H9 (cell line): ENCODE data around the gene WDR48. TPM values are rescaled to one million over a fixed set of nuclear protein-coding genes. Genes with fewer than 3 reads are reported as not detected.

Experiments used
- DNase-seq: peaks from one replicate; pipeline ENCODE4 v3.0.0-alpha.2; 2017
- H2AFZ ChIP-seq: one replicate; pipeline ENCODE4 v1.6.1; 2013; ENCODE audit warnings: mild to moderate bottlenecking, low read length, control low read depth, moderate library complexity
- H2AK5ac ChIP-seq: 2 replicates; pipeline ENCODE4 v1.6.1; 2013; ENCODE audit warnings: low read length, control low read depth, mixed read lengths; ENCODE audit not compliant: insufficient read length
- H2BK120ac ChIP-seq: one replicate; pipeline ENCODE4 v1.6.1; 2013; ENCODE audit warnings: low read depth, mild to moderate bottlenecking, low read length, control low read depth, inconsistent platforms; ENCODE audit not compliant: poor library complexity, severe bottlenecking
- H2BK12ac ChIP-seq: 2 replicates; pipeline ENCODE4 v1.6.1; 2013; ENCODE audit warnings: low read length, control low read depth, mixed read lengths, low read depth; ENCODE audit not compliant: insufficient read length
- H2BK15ac ChIP-seq: 2 replicates; pipeline ENCODE4 v1.6.1; 2013; ENCODE audit warnings: low read depth, low read length, control low read depth
- H2BK20ac ChIP-seq: one replicate; pipeline ENCODE4 v1.6.1; 2013; ENCODE audit warnings: low read depth, mild to moderate bottlenecking, low read length, control low read depth, inconsistent platforms; ENCODE audit not compliant: poor library complexity, severe bottlenecking
- H2BK5ac ChIP-seq: 2 replicates; pipeline ENCODE4 v1.6.1; 2013; ENCODE audit warnings: low read length, control low read depth, mixed read lengths; ENCODE audit not compliant: insufficient read length
- H3K14ac ChIP-seq: 2 replicates; pipeline ENCODE4 v1.6.1; 2013; ENCODE audit warnings: low read length, control low read depth; ENCODE audit not compliant: insufficient read depth
- H3K18ac ChIP-seq: 2 replicates; pipeline ENCODE4 v1.6.1; 2013; ENCODE audit warnings: low read depth, mild to moderate bottlenecking, mixed read lengths, low read length, control low read depth; ENCODE audit not compliant: insufficient read length
- H3K23ac ChIP-seq: 2 replicates; pipeline ENCODE4 v1.6.1; 2013; ENCODE audit warnings: low read length, control low read depth, mixed read lengths, low read depth; ENCODE audit not compliant: insufficient read length
- H3K23me2 ChIP-seq: 2 replicates; pipeline ENCODE4 v1.6.1; 2013; ENCODE audit warnings: low read depth, mild to moderate bottlenecking, mixed read lengths, low read length, control low read depth; ENCODE audit not compliant: insufficient read length, poor library complexity, severe bottlenecking
- H3K27ac ChIP-seq: 2 replicates; pipeline ENCODE4 v1.5.1; 2013; ENCODE audit warnings: low read length, control low read depth, mixed read lengths, low read depth; ENCODE audit not compliant: insufficient read length
- H3K27me3 ChIP-seq: 2 replicates; pipeline ENCODE4 v1.6.1; 2013; ENCODE audit warnings: low read length, control low read depth, inconsistent platforms; ENCODE audit not compliant: insufficient read depth
- H3K4ac ChIP-seq: 2 replicates; pipeline ENCODE4 v1.6.1; 2013; ENCODE audit warnings: low read depth, mild to moderate bottlenecking, control low read depth, inconsistent platforms, low read length, moderate library complexity
- H3K4me1 ChIP-seq: 2 replicates; pipeline ENCODE4 v1.6.1; 2013; ENCODE audit warnings: low read length, control low read depth, inconsistent platforms; ENCODE audit not compliant: insufficient read depth
- H3K4me2 ChIP-seq: 2 replicates; pipeline ENCODE4 v1.6.1; 2013; ENCODE audit warnings: low read length, control low read depth, mixed read lengths; ENCODE audit not compliant: insufficient read length, insufficient read depth
- H3K56ac ChIP-seq: 2 replicates; pipeline ENCODE4 v1.6.1; 2013; ENCODE audit warnings: low read depth, mild to moderate bottlenecking, mixed read lengths, low read length, control low read depth; ENCODE audit not compliant: insufficient read length
- H3K79me1 ChIP-seq: 2 replicates; pipeline ENCODE4 v1.6.1; 2013; ENCODE audit warnings: low read depth, mild to moderate bottlenecking, moderate library complexity, low read length, control low read depth, inconsistent platforms; ENCODE audit not compliant: insufficient read depth, poor library complexity, severe bottlenecking
- H3K79me2 ChIP-seq: 2 replicates; pipeline ENCODE4 v1.6.1; 2013; ENCODE audit warnings: low read length, control low read depth, inconsistent platforms; ENCODE audit not compliant: insufficient read depth
- H3K9ac ChIP-seq: 2 replicates; pipeline ENCODE4 v1.6.1; 2013; ENCODE audit warnings: low read length, control low read depth, mixed read lengths; ENCODE audit not compliant: insufficient read length; ENCODE audit errors: extremely low read depth
- H3K9me3 ChIP-seq: one replicate; pipeline ENCODE4 v1.6.1; 2013; ENCODE audit warnings: low read depth, low read length, inconsistent platforms; ENCODE audit not compliant: control insufficient read depth
- H3T11ph ChIP-seq: one replicate; pipeline ENCODE4 v1.6.1; 2013; ENCODE audit warnings: mild to moderate bottlenecking, low read length, control low read depth, inconsistent platforms
- H4K20me1 ChIP-seq: one replicate; pipeline ENCODE4 v1.6.1; 2013; ENCODE audit not compliant: control insufficient read depth, insufficient read length, insufficient read depth
- H4K5ac ChIP-seq: 2 replicates; pipeline ENCODE4 v1.6.1; 2013; ENCODE audit warnings: low read depth, mild to moderate bottlenecking, mixed read lengths, low read length, control low read depth; ENCODE audit not compliant: insufficient read length
- H4K8ac ChIP-seq: replicated peaks from 2 replicates; pipeline ENCODE4 v1.6.1; 2013; ENCODE audit warnings: low read length, control low read depth, mixed read lengths, low read depth; ENCODE audit not compliant: insufficient read length
- H4K91ac ChIP-seq: 2 replicates; pipeline ENCODE4 v1.6.1; 2013; ENCODE audit warnings: low read depth, mild to moderate bottlenecking, moderate library complexity, mixed read lengths, low read length, control low read depth; ENCODE audit not compliant: insufficient read length
- H3K27ac Mint-ChIP-seq, 3 experiments: 2 replicates in 2 of 3; 3 replicates in 1 of 3; pipeline ENCODE4 v1.8.0; 2020 to 2021; ENCODE audit warnings: mixed read lengths in 3 of 3, mild to moderate bottlenecking in 1 of 3, moderate library complexity in 1 of 3
- H3K27me3 Mint-ChIP-seq: 2 replicates; pipeline ENCODE4 v1.8.0; 2021; ENCODE audit warnings: low read depth, mild to moderate bottlenecking, moderate library complexity, mixed read lengths
- H3K36me3 Mint-ChIP-seq, 3 experiments: 2 replicates in 2 of 3; 3 replicates in 1 of 3; pipeline ENCODE4 v1.8.0; 2020 to 2021; ENCODE audit warnings: low read depth in 3 of 3, mixed read lengths in 3 of 3; ENCODE audit not compliant: insufficient read depth in 1 of 3
- H3K4me1 Mint-ChIP-seq, 2 experiments: 2 replicates each; pipeline ENCODE4 v1.8.0; 2020; ENCODE audit warnings: mixed read lengths in 2 of 2
- H3K4me3 Mint-ChIP-seq, 2 experiments: 2 replicates in 1 of 2; 3 replicates in 1 of 2; pipeline ENCODE4 v1.8.0; 2020 to 2021; ENCODE audit warnings: mild to moderate bottlenecking in 2 of 2, mixed read lengths in 2 of 2, moderate library complexity in 1 of 2
- H3K9me3 Mint-ChIP-seq, 2 experiments: 2 replicates in 1 of 2; 3 replicates in 1 of 2; pipeline ENCODE4 v1.8.0; 2020; ENCODE audit warnings: mild to moderate bottlenecking in 2 of 2, mixed read lengths in 2 of 2, moderate library complexity in 1 of 2
- CTCF ChIP-seq: fragments of 200-600 bp; sonication (generic); conservative IDR thresholded peaks from 3 replicates; pipeline ENCODE4 v1.8.0; 2021; ENCODE audit warnings: antibody characterized with exemption, mild to moderate bottlenecking
- WGBS: extraction: QIAGEN DNeasy Blood & Tissue Kit; methylation state at CpG from one replicate; pipeline ENCODE4 v1.1.7; 2013; ENCODE audit warnings: missing lambda C conversion rate, low lambda C conversion rate, mixed read lengths; ENCODE audit not compliant: insufficient read length; ENCODE audit errors: extremely low coverage; 5-methylcytosine and 5-hydroxymethylcytosine counted together
- total RNA-seq: library from RNA; stranded (reverse); gene quantifications from 2 replicates; pipeline ENCODE4 v1.2.1, GENCODE V29; 2021

The WDR48 gene
- total RNA-seq, 1 experiment from 2014 or later, result 52.7 TPM

GRCh38 chr3:39068556-39068955 is 16.7 kb downstream of the WDR48 start:
- no peak for TF ChIP-seq CTCF
- Mint-ChIP-seq H3K27me3 (no peaks in the 10 kb centered on the region), H3K27ac (no peak overlapping the region), H3K4me3 (no peak overlapping the region), H3K4me1 (no peaks in the 10 kb centered on the region), H3K9me3 (no peaks in the 10 kb centered on the region), H3K36me3 (peaks cover 8 to 39% (median 37%) of the 10 kb centered on the region in 3 experiments; a peak in 5 of 7 replicates)
- Histone ChIP-seq H3K4me1 (no peaks in the 10 kb centered on the region), H3T11ph (no peak overlapping the region), H3K27me3 (no peaks in the 10 kb centered on the region), H3K79me1 (peaks cover 4% of the 10 kb centered on the region), H3K56ac (no peak overlapping the region), H4K8ac (no peak overlapping the region), H4K91ac (no peak overlapping the region), H3K14ac (no peak overlapping the region), H2BK20ac (no peak overlapping the region), H3K23ac (no peak overlapping the region), H3K9ac (no peak overlapping the region), H4K5ac (no peak overlapping the region), H3K4me2 (no peak overlapping the region), H2AFZ (no peak overlapping the region), H2BK5ac (no peak overlapping the region), H3K23me2 (no peaks in the 10 kb centered on the region), H4K20me1 (no peaks in the 10 kb centered on the region), H3K79me2 (no peaks in the 10 kb centered on the region), H2AK5ac (no peak overlapping the region), H2BK120ac (no peak overlapping the region), H3K9me3 (no peaks in the 10 kb centered on the region), H2BK12ac (no peak overlapping the region), H2BK15ac (no peak overlapping the region), H3K27ac (no peak overlapping the region), H3K18ac (no peak overlapping the region), H3K4ac (no peak overlapping the region)
- WGBS, result no CpG with 5 or more reads among the region's 3 CpGs
- DNase-seq, result no peak
